NCI-H146 treated with DMSO at 0.1 percent for 48 hours (cell line): ENCODE results near the gene CCM2.
A peak's percentile ranks its signal among the peaks of the same experiment; 100 is the strongest.

ENCODE experiments used
- DNase-seq: peaks from one replicate; lab custom pipeline; 2025; ENCODE audit not compliant: unreplicated experiment; lab: John Stamatoyannopoulos, UW

The CCM2 gene

DNA sequence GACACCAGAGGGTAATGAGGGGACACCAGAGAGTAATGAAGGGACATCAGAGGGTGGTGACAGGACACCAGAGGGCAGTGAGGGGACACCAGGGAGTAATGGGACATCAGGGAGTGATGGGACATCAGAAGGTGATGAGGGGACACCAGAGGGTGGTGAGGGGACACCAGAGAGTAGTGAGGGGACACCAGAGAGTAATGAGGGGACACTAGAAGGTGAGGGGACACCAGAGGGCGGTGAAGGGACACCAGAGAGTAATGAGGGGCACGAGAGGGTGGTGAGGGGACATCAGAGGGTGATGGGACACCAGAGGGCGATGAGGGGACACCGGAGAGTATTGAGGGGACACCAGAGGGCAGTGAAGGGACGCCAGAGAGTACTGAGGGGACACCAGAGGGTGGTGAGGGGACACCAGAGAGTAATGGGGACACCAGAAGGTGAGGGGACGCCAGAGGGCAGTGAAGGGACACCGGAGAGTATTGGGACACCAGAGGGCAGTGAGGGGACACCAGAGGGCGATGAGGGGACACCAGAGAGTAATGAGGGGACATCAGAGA, 78.2 kb downstream of the CCM2 start:
- no peak for DNase-seq

DNA sequence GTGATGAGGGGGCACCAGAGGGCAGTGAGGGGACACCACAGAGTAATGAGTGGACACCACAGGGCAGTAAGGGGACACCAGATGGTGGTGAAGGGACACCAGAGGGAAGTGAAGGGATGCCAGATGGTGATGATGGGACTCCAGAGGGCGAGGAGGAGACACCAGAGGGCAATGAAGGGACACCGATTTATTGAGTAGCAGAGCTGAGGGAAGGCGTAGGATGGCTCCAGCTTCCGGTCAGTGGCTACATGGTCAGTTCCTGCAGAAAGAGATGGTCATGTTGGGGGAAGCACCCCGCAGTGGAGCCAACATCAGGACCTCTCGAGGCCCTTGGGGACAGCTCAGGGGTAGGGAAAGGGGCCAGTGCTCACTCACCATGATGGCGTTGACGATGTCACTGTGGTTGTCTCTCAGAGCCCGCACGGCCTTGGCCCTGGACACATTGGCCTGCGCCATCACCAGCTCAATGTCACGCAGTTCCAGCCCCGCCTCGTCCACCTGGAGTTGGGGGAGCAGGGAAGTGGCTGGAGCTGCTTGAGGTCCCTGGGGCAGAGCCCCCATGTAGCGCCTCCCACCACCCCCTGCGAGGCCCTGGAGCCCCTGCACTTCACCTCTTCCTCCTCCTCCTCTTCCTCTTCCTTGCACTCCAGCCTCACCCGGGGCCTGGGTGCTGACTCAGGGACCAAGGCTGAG, 80.4 kb downstream of the CCM2 start:
- DNase-seq = no peak

DNA sequence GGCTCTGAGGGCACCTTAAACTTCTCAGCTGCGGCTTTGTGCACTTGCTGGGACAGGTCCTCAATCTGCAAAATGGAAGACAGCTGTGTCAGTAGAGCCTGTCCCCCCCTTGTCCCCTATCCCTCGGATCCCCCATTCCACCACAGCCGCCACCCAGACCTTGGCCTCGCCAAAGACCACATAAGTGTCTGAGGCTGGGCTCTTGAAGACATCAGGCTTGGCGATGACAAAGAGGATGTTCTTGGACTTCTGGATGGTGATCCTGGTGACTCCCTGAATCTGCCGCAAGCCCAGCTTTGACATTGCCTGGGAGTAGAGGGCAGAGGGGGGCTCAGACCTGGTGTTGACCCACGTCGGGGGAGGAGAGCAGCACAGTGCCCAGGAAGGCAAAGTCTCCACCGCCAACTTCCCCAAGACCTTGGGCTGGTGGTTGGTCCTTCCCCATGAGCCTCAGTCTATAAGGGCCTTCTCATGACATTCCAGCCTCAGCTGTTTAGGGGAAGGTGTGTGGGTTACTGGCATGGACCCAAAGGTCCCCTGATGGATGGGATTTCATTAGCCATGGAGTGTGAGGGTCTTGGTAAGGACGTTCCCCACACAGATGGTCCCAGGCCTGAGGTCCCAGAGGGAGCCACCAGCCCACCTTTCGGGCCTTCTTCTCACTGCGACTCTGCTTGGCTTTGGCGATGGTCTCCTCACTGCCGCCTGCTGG, 81.1 kb downstream of the CCM2 start:
- no peak for DNase-seq

DNA sequence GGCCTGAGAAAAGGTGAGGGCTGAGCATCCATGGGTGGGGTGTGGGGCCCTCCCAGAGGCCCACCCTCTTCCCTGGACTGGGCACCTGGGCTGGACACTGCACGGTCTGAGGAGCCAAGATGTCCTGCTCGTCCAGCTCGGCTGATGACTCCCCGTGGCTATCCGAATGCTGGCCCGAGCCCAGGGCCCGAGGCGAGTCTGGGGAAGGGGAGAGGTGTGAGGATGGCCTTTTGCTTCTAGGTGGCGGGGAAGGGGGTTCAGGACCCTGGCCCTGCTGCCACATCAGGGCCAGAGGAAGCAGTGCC, 81.6 kb downstream of the CCM2 start:
- no peak for DNase-seq

DNA sequence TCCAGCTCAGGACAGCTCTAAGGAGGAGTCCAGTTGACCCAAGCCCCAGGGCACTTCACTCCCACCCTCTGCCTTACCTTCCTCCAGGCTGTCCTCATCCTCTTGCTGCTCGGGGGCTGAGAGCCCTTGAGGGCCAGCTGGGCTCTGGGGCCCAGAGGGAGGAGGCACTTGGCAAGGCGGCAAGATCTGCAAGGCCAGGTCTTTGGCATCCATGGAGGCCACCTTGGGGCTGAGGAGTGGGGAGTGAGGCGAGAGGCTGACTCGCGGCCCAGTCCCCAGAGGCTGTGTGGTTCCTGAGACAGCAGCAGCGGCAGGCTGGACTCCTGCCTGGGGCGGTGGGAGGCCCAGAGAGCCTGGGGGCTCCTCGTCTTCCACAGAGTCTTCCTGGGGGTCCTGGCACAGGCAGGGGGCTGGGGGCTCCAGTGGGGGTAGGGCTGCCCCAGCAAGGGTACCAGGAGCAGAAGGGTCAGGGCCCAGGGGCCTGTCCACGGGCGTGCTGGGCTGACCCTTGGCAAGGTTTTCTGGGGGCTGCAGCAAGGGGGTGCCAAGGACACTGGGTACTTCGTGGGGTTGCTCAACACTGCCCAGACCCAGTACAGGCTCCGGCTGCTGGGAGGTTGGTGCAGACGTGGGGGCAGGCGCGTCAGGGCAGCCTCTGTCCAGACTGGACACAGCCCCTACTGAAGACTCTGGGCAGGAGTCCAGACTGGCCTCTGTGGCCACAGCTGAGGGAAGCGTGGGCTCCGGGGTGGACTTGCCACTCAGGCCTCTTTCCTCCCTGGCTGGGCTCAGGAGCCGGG, 82.2 kb downstream of the CCM2 start:
- no peak for DNase-seq

DNA sequence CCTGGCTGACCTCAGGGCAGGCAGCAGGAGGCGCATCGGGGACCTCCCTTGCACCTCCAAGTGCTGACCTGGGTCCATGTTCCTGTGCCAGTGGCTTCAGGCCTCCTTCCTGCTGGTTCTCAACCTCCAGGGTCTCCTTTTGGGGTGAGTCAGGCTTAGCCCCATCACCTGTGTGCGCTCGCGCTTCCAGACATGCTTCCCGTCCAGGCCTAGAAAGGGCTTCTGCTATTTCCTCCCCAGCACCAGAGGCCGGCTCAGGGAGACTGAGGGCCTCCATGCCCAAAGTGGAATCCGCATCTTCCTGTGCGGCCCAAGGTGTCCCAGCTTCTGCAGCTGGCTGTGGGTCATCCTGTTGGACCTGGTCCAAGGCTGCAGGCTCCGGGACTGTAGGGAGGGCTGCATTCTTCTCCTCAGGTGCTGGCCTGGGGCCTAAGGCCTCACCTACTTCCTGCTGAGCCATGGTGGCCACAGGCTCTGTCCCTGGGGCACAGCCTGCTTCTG, 82.9 kb downstream of the CCM2 start:
- DNase-seq = no peak

DNA sequence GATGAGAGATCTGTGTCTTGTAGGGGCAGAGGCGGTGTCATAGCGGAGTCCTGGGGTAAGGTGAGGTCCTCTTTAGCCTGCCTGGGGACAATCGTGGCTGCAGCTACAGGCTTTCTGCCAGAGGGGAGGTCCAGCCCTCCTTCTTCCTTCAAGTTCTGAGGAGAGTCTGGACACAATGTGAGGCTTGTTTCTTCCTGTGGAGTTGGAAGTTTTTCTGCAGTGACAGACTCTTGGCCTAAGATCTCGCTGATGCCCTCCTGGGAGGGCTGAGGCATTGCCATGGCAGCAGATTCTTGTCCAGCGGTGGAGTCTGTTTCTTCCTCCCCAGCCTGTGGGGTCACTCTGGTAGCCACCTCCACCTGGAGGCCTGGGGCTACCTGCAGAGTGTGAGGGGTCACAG, 84.3 kb downstream of the CCM2 start:
- no peak for DNase-seq

DNA sequence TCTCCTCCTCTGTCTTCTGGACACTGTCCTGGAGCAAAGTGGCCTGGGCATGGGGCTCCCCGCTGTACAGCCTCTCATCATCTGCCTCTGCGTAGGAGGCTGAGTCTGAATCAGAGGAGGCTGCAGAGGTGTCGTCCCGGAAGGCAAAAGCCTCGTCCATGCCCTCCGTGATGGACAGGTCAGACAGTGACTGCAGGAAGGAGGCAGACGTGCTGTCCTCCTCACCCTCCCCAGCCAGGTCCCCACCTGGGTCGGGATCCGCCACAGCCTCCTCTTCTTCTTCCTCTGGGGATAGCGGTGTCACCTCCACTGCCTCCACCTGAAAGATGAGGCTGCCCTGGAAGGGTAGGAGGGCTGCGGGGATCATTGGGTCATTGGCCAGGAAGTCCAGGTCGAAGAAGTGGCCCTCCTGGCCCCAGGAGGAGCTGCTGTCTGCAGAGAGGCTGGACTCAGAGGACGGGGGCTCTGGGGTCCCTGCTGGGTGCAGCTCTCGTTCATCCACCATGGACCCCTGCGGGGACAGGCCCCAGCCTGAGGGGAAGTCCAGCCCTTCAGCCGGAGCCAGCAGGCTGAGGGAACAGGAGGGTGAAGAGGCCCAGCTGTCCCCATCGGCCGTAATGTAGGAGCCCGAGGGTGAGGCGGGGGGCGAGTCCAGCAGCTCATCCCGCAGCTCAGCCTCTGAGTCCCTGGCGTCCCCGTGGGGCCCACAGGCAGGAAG, 85.1 kb downstream of the CCM2 start:
- no peak for DNase-seq

DNA sequence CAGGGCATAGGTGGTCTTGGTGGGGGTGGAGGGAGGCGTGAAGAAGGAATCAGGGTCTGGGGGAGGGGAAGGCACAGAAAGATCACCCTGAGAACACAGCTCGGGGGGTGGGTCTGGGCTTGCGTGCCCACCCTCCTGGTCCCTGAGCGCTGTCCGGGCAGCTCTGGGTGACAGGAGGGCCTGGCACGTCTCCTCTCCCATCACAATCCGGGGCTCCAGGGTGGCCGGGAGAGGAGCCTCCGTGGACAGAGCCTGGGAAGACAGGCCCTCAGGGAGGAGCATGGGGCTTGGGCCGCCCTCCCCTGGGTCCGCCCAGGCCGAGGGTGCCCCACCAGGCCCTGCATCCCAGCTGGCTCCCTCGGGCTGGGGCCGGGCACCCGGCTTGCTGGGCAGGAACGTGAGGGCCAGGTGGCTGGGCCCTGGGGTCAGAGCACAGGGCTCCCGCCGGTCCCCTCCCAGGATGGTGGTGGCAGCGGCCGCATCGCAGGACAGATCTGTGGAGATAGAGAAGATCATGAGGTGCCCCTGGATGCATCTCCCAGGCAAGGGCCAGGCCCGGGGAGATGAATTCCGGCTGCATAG, 85.7 kb downstream of the CCM2 start:
- DNase-seq = no peak

DNA sequence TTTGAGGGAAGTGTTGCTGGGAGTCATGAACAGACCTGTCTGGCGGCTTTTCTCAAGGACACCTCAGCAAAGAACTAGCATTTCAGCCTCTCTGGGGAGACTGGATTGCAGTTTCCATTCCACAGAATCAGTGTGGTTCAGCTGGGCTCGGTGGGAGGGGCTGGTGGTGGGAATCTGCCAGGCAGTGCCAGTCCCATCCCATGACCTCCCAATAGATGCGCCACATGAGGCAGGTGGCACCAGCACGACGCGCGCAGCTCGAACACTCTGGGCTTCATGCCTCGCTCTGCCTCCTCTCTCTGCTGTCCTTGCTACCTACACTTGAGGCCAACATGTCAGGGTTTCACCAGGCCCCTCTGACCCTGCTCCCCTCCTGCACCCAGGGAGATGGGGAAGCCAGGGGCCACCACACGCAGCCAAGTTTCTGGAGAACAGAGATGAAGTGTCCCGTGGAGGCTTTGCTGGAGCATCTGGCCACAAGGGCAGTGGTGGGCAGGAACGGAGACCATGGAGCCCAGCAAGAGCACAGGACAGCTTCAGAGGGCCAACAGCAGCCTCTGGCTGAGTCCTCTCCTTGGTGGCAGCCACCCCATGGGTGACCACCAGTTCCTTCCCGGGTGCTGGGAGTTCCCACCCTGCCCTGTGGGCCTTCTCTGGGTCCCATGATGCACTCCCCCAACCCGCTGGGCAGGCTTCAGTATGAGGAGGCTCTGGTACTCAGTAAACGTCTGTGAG, 86.5 kb downstream of the CCM2 start:
- DNase-seq = no peak

DNA sequence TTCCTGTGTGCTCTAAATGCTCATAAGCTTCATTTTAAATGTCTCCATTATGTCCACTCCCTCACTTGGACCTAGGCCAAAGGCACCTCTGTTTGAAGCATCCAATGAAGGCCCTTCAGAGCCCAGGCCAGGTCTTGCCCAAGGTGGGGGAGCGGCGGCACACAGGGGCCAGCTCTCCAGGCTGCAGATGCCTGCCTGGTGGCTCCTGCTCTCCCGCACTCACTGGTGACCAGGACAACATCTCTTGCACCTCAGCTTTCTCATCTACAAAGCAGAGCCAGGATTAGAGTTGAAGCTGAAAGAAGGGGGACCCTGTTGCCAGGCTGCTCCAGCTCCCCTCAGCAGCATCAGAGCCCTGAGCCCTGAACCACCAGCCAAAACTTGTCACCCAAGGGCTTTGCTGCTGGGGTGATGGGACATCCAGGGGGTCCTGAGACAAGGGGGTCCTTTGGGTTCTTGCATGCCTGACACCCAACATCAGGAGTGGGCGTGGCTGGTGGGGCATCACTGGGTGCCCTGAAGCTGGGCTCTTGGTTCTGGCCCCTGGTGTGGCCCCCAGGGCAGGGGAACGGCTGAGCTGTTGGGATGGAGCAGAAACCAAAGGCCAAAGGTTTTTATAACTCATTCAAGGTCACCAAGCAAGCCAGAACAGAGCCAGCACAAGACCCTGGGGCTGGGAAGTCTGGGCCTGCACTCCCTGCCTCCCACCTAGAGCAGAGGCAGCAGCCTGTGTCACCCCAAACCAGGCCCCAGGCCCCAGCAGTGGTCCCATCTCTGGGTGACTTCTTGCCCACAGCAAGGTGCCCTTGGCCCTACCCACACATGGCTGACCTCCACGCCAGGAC, 87.5 kb downstream of the CCM2 start:
- no peak for DNase-seq

DNA sequence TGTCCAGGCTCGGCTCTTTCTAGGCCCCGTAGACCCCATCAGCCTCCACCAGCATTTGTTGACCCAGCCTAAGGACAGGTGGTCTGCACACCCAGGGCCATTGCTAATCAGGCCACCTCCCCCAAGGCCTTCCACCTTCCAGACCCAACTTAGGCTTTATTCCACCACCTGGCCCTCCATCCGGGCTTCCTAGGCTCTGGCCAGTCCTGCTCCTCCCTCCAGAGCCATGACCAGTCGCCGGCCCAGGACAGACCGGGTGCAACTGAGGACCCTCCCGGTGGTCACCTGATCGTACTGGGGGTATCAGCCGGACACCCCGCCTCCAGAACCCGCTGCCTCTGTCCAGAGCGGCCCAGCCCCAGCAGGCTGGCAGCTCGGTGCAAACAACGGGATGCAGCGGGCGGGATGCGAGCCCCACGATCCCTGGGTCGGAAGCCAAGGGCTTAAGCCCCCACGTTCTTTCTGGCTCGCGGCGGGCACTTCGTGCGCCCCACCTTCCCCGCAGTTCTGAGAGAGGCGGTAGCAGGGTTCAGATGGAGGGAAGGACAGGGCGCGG, 88.2 kb downstream of the CCM2 start:
- no peak for DNase-seq

DNA sequence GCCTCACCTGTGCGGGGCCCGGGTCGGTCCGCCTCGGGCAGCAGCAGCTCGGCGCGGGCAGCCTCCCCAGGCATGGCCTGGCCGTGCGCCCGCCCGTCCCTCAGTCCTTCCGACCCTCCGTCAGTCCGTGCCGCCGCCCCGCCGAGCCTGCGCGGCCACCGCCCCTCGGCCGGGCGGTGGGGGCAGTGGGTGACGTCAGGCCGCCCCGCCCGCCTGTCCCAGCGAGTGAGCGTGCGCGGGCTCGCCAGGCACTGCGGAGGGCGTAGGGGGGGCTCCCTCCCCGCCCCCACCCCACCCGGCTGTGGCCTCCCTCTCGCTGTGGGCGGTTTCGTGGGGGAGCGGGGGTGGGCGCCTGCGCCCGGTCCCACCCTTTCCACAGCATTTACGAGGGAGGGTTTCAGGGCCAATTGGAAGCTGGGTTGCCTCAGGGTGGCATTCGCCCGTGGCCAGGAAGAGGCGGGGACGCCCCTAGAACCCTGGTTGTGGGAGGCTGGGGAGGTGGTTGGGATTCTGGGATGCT, 88.9 kb downstream of the CCM2 start, which contains the start of gene NACAD:
Gene NACAD, minus strand, starts transcription at position 149 of the 520 bp plus-strand sequence. Its CDS starts 75 bp downstream, at position 74.
- peak; percentile 62 for DNase-seq

DNA sequence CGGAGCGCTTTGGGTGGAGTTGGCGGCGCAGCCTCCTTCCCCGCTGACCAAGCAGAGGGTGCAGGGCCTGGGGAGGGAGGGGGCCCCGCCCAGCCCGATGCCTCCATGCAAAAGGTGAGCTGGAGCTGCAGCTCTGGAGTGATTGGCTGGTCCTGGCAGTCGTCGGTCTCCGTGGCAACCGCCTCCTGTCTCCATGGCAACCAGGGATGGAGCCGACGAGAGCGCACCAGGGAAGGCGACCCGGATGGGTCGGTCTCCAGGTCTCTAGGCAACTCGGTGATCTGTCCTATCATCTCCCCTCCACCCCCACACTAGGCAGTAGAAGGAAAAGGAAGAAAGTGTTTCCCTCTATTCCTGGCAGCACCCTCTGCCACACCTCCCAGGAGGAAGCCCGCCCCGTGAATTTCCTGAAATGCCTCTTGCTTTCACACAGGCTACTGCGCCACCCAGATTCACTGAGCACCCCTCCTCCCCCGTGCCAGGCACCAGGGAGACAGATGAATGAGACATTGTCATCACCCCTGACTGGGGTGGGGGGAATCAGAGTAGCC, 89.4 kb downstream of the CCM2 start:
- peak; percentile 78 for DNase-seq

DNA sequence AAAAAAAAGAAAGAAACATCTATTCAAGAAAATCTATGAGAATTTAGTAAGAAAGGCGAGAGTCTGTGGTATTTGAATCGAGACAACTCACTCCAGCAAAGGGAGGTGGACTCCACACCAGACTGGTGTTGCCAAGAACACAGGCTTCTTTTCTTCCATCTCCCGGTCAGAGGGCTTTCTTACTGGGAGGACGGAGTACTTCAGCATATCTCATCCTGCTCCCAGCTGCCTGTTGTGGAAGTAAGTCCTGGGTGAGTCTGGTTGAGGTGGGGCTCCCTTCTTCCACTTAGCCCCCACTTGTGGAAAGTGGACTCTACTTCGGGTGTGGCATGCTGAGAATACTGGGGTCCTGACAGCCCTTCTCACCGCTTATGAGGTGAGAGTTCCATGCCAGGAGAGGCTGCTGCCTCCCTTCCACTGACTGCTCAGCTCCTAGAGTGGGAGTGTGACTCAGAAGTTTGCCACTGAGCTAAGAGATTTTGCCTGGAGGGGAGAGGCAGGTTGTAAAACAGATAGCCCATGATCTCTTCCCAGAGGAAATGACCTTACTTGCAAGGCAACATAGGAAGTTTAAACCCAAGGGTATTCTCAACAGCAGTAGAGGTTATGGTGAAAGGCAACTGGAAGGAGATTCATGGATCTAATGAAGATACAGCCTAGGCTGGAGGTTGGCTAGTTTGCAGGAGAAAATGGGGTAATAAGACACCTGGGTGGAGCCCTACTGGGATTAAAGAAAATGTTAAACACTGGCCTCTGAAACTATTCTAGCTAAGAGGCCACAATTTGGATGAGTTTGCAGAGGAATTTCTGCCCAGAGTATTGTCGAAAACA, 92.3 kb downstream of the CCM2 start:
- no peak for DNase-seq

DNA sequence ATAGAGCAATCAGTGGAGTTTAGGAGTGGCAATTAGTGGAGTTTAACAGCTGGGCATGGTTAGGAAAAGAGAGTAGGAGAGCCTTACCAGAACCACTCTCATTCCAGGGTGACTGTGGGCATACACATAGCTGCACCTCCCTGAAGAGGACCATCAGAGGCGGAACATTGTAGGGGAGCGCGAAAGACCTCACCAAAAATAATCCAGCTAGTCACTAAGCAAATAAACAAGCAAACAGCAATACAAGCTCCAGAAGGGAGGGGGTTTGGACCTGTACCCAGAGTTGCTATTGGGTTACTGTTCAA, 92.9 kb downstream of the CCM2 start:
- DNase-seq = no peak
